ENCODE results near the gene ZBTB22.
"Not testable (repeated sequence)": the region's sequence is repeated elsewhere in the genome, so short reads cannot be mapped to it uniquely, and the experiment has no call there.

The ZBTB22 gene

DNA sequence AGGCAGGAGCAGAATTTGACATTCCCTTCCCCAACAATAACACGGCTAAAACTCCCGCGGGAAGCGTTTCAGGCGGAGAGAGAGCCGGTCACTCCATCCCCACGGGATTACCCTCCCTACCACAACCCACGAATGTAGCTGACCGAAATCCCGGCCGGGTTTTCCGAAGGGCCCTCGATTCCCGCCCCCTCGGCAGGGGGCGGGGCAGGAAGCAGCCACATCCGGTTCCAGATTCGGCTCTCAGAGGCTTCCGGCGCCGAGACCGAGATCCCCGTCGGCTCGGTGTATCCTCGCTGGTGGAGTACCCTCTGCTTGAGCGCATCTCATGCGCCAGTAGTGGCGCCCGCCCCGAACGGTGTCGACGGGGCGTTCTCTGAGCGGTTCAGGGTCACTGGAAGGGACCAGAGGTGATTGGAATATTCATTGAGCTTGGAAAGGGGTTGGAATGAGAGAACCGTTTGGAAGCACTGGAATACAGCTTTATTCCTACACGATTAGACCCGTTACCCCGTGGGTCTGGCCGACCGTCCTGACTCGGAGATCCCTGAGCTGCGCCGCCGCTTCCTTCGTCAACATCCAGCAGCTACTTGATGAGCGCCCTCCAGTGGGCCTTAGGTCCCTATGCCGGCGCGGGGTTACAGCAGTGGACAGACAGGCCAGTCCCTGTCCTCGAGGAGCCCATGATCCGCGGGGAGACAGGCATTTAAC is 18.2 kb downstream of the ZBTB22 start:
- DNase-seq = peak; percentile 91

DNA sequence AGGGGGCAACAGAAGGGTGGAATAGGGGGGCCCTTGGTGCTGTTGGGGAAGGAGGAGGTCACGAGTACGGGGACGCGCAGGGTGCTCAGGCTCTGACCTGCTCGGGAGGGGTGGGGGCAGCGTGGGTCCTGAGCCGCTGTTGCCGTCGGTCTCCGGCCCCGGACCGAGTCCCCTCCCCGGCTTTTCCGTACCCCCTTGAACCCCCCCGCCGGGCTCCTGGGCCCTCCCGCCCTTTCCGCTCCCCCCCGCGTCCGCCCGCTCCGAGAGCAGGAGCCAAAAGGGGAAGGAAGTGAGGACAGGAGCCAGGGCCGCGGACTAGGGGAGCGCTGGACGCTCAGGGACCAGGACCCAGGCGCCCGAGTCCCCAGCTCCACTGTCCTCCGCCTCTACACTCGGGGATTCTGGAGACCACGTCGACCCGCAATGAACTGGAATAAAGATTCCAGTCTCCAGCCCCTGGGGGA is 18.7 kb downstream of the ZBTB22 start, which contains the start of gene RGL2:
TSS of gene RGL2 (minus strand) at position 170 of the 464 bp plus-strand sequence. CDS start 332 bp downstream, outside the sequence.
- DNase-seq = no peak

DNA sequence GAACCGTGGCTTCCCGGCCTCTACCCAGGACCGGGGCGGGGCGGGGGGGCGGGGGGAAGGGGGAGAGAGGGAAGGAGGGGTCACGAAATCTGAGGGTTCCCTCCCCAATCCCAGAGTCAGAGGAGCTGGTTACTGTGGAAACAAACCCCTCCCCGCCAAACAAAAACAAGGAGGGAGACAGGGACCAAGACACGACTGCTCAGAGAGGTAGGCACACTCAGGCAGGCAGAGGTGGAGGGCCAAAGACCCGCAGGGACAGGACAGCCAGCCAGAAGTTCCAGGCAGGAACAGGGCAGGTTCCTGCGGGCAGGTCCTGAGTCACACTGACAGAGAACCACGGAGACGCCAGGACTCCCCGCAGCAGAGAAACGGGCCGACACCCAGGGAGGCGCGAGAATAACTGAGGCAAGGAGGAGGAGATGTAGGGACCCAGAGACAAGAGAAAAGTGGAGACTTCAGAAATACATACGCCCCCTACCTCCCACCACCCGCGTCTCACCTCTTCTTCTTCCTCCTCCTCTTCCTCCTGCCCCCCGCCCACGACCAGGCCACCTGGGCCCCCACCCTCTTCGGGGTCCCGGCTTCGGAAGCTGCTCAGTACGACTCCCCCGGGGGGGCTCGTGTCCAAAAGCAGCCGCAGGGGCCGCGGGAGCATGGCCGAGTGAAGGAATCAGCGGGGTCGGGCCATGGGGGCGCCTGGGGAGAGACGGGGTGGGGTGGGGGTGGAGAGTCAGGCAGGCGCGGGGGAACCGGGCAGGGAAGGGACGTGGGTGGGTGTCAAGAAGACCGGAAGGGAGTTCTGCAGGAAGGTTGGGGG is 19.4 kb downstream of the ZBTB22 start:
- DNase-seq = peak; percentile 76

DNA sequence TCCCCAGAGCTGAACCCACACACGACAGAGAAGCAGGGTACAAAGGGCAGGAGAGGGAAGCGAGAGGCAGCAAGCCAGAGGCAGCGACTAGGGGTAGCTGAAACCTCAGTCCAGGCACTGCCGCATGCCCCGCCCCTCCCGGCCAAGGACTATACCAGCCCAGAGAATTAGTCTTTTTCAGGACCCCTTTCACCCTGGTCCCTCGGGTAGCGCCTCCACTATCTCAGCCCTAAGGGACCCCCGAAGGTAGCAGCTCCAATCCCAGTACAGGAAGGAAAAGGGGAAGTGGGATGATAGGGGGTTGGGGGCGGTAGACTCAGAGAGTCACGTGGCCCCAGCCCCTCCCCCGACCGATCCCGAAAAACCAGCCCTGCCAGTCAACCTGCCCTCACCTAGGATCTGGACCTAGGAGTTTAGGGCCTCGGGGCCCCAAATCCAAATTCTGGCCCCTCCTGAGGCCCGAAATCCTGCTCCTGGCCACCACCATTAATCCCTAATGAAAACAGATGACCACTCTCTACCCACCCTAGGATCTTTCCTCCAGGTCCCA is 20.1 kb downstream of the ZBTB22 start:
- no peak for DNase-seq

DNA sequence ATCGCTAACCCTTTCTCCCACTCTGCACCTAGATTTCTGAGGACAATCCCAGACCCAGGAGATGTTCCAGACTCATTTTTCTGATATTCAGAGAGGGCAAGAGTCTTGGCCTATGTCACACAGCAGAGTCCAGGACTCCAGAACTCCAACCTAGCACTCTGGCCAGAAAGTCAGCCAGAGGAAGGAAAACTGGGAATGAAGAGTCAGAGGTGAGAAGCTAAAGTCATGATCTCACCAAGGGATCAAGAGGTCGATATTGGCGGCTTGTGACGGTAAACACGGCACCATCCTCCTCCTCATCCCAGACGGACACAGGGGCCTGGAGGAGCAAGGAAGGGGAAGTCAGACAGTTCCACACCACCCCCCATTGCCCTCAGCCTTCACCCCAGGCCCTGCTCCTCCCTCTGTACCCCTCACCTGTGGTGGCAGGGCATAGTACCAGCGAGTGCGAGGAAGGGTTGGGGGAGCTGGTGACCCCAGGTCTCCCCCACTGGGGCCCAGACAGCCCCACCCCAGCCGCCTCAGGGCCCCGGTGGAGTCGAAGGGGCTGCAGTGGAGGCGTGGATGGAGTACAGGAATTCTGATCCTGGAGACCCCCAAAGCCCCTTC is 20.6 kb downstream of the ZBTB22 start:
- no peak for DNase-seq

DNA sequence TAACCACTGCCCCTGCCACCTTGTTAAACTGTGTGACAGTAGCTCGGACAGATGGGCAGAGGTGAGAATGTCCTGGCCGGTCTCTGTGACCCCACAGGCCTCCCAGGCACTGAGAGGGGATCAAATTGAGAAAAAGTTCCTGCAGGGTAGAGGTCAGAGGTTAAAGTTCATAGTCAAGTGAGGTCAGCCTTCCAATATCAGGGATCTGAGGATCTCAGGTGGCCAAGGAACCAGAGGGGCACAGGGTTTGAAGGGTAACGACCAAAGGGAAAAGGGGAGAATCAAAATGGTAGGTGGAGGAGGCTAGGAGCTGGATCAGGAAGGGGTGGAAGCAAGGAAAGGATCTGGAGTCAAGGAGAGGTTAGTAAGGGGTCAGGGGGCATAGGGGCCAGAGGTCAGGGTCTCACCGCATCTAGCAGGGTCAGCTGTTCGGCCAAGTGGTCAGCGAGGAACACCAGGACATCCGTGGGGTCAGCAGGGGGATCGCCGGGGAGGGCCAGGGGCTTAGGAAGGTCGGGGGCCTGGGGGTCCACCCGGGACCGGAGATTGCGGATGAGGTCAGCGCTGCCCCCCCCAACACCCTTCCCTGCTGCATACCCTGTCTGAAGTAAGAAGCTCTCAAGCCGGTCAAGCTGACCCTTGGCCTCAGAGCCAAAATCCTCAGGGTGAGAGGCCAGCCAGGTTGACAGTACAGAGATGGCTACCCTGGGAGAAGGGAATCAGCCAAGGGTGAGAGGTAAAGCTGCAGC is 21.7 kb downstream of the ZBTB22 start:
- DNase-seq = no peak

DNA sequence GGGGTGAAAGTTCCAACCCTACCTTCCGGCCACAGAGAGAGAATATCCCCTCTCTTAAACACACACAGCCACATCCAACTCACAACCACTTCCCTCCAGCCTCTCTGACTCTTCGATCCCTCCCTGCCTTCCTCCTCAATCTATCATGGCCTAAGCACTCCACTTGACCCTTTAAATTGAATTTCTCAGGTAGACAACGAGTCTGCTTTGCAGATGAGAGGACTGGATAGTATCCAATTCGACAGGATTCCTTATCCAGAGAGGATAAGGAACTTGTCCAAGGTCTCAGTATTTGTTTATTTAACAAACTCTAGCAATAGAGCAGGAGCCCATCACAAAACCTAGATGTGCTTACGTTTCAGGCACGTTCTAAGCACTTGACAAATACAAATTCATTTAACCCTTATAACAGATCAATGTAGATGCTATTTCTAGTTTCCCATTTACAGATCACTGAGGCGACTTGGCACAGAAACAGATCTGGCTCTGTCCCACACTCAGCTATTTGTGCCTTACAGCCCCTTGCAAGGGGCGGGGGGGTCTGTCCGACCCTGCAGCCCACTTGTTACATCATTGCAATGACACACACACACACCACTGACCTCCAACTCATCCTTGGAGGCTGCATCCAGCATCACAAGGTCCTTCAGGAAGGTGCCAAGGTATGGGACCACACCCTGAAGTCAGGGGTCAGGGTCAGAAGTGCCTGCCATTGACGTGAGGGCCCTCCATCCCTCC is 23.3 kb downstream of the ZBTB22 start:
- no peak for DNase-seq

DNA sequence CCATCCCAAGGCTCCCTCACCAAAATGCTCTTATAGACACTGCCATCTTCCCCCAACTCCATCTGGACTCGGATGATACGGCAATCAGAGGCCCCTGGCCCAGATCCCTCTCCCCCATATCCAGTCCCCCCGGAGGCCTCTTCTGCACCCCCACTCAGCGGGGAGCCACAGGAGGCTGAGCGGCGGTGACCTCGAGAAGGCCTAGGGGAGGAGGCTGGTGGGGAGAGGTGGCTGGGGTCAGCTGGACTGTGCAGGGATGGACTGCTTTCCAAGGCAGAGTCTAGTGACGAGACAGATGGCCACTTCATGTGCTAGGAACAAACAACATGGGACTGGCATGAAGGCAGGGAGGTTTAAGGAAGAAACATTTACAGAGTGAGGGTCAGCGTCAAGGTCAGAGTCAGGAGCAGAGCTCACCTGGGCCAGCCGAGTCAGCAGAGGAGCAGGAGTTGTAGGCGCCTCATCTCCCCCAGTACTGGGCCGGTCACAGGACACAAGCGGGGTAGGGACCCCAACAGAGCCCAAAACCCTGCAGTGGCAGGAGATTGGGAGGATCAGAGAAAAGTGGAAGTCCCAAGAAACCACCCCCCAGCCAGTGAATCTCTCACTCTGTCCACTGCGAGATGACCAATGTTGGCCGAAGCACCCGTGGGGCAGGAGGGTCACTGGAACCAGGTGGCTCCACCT is 24.4 kb downstream of the ZBTB22 start:
- no peak for DNase-seq

DNA sequence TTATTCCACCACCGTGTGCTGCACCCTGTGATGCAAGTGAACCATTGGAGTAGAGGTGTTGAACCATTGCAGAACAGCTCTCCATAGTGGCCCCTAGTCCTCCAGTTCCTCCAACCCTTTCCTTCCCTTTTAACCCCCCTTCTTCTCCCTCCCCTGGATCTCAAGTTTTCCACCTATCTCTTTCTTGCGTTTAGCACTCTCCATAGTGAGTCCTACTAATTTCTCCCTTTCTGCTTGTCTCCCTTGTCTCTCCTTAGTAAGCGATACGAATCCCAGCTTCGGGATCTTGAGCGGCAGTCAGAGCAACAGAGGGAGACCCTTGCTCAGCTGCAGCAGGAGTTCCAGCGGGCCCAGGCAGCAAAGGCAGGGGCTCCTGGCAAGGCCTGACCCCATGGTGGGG is 27.1 kb downstream of the ZBTB22 start:
- DNase-seq = no peak

DNA sequence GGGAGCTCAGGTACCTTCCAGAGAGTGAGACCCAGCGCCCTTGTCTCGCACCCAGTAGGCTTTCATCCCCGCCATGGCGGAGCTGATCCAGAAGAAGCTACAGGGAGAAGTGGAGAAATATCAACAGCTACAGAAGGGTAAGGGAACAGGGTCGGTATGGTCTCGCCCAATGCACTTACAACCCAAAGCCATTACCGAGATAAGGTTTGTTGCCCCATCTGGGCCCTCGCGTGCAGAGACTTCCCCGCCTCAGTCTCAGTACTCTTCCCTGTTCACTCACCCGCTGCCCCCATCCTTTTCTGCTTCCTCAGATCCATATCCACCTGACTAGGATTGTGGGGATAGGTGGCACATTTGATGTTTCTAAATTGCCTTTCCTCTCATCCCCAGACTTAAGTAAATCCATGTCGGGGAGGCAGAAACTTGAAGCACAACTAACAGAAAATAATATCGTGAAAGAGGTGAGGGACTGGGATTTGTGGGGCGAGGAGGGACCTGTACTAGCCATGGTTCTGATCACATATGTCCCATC is 27.7 kb downstream of the ZBTB22 start:
- no peak for DNase-seq

DNA sequence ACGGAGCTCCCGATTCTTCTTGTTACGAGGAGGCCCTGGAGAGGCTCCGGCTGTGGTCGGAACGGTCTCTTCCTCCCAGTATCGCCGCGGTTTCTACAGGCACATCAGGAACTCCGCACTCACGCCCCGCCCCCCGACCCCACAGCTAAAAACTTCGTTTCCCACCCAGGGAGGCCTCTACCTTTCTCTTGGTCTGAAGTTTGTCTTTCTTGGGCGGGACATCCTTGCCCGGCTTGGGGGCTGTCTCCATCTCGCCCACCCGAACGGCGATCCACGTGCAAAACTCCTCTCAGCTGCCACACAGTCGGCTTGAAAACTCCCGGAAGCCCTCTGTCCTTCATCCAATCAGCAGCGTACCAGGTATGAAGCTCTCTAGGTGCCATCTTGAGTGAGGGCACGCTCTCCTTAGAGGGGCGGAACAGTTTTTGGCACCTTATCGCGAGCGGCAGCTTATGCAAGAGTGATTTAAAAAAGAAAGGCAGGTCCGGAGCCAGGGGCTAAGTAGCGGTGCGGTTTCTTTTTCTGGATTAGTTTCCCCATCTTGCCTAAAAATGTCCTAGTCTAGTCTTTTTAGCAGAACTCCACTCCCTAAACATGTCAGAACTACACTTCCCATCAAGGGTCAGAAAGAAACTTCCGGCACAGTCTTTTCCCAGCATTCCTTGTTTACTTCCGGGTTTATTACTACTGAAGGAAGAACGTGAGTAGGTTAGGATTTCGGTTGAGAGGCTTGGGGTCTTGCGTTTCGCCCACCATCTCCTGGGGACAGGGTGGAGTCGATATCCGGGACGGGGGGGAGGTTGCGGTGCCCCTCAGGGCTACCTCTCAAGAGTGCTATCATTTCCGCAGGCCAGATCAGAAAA is 28.4 kb downstream of the ZBTB22 start, which contains the start of the genes PFDN6 and WDR46:
TSS of gene PFDN6 (plus strand) at position 681 of the 863 bp plus-strand sequence. CDS start 256 bp downstream, outside the sequence.
TSS of gene WDR46 (minus strand) at position 319 of the 863 bp plus-strand sequence. CDS start at position 250, 69 bp downstream.
- DNase-seq = peak; percentile 98

DNA sequence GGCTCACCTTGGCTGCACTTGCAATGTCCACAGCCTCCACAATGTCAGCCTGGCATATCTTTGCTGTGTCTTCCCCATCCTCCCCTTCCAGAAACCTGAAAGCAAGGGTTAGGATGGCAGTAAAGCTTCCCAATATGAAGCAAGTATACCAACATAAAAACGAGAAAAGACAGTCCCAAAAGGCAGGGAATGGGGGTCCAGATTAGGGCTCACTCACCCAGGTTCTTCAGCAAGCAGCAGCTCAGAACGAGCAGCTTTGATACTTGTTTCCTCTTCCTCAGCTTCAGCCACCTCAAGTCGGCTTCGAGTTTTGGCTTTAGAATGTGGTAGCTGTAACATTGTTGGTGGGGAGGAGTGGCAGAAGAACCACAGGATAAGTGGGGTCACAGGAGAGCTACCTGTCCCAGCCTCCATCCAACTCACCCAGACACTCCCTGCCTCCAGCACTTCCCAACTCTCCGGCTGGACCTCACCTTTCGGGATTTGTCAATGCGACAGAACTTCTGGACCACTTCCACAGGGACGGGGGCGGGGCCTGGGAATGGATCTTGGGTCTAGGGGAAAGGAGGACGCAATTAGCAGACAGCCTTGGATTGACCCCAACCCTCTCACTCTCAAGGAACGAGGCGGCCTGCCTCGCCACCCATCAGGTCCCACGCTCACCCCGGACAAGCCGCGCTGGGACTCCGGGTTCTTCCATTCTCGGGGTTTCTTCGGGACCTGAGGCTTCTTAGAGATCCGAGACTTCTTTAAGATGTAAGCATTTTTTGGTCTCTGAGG is 29.2 kb downstream of the ZBTB22 start:
- no peak for DNase-seq

DNA sequence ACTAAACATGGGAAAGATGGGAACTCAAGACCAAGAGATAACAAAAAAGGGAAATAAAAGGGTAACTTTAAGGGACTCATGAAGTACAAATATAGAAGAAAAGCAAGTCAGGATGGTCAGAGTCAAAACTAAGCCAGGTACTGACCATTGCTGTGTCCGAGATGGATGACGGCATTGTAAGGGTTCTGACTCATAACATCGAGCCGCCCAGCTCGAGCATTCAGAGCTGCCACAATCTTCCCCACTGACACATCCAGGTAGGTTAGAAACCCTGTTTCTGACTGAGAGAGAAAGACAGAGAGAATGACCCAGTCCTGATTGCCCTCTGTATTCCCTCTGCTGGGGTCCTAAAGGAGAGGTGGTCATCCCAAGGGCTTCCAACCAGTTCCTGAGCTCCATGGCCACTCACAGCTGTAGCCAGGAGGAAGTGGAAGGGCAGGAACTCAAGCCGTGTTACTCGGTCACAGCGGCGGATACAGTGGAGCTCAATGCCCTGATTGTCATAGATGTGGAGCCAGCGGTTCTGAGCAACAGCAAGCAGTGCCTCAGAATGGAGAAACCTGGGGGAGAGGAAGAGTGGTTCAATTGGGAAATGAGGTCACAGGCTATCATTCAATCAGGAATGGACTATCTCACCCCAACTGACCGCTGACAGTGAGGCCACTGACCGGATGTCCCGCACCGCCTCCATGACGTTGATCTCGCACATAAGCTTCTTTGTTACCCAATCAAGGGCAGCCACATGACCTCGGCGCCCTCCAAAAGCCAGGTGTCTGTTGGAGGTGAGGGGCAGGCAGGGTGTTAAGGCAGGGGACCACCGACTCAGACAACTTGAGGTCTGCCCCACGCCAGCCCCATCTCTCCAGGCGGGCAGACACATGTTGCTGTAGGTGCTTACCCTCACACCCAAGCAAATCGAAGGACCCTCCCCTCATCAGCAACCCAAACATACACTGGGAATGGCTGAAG is 30.3 kb downstream of the ZBTB22 start:
- DNase-seq = no peak

DNA sequence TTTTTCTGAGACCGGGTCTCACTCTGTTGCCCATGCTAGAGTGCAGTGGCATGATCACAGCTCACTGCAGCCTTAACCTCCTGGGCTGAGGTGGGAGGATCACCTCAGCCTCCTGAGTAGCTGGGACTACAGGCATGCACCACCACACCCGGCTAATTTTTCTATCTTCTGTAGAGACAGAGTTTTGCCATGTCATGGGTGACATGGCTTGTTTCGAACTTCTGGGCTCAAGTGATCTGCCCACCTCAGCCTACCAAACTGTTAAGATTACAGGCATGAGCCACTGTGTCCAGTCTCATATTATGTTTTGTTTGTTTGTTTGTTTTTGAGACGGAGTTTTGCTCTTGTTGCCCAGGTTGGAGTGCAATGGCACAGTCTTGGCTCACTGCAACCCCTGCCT is 32.3 kb downstream of the ZBTB22 start:
- not testable (repeated sequence) for DNase-seq

DNA sequence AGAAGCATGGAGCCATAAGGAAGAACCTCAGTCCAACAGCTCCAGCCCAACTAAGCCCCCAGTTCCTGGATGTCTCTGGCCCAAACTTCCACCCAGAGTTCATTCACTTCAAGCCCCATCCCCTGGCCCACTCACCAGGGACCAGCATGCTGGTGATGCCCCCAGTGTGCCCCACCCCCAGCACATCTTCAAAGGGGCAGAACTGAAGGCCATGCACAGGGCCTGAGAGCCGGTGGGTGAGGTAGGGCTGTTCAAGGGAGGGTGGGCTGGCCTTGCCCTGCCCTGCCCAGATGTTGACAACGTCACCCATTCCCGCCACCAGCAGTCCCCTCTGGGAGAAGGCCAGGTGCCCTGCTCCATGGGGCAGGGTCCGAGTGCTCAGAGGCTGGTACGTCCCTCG is 37.0 kb downstream of the ZBTB22 start:
- no peak for DNase-seq

DNA sequence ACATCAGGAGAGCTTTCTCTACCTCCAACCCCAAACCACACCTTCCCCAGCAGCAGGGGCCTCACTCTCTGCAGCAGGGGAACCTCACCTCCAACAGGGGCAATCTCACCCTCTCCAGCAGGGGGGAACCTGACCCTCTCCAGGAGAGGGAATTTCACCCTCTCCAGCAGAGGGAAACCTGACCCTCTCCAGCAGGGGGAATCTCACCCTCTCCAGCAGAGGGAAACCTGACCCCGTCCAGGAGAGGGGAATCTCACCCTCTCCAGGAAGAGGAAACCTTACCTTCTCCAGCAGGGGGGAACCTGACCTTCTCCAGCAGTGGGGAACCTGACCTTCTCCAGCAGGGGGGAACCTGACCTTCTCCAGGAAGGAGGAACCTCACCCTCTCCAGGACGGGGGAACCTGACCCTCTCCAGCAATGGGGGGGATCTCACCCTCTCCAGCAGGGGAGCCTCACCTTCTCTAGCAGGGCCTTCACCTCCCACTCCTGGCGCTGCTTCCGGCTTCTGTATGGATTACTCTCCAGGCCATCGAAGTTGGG is 37.5 kb downstream of the ZBTB22 start:
- peak; percentile 34 for DNase-seq

DNA sequence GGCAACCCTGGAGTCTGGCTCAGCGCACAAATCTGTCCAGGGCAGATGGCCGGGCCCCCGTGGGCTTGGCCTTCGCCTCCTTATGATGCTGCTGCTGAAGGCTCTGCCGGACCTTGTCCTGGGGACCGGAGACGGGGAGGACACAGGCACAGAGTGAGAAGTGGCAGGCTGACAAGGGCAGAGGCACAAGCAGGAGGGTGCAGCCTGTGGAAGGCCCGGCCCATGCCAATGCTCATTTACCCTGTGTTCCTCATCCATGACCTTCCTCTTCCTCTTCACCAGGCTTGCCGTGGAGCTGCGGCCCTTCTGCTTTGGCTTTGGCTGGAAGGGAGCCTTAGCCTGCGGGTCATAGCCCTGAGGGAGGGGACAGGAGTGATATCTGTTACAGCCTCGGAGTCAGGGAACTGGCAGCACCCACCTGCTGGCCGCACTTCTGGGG is 38.3 kb downstream of the ZBTB22 start:
- no peak for DNase-seq

Data from kidney glomerular epithelial cell (primary cell).